NCI-H1694 (cell line): Measurements from ENCODE around the gene POC5.

ENCODE experiments used
- DNase-seq: peaks from one replicate; lab custom pipeline; 2025; lab: John Stamatoyannopoulos, UW

The POC5 gene

GRCh38 chr5:75660678-75661465 lies 56.4 kb downstream of the POC5 start:
- DNase-seq, result no peak

- DNase-seq, result no peak
Observed at GRCh38 chr5:75659791-75660450, 57.3 kb downstream of the POC5 start.

DNA sequence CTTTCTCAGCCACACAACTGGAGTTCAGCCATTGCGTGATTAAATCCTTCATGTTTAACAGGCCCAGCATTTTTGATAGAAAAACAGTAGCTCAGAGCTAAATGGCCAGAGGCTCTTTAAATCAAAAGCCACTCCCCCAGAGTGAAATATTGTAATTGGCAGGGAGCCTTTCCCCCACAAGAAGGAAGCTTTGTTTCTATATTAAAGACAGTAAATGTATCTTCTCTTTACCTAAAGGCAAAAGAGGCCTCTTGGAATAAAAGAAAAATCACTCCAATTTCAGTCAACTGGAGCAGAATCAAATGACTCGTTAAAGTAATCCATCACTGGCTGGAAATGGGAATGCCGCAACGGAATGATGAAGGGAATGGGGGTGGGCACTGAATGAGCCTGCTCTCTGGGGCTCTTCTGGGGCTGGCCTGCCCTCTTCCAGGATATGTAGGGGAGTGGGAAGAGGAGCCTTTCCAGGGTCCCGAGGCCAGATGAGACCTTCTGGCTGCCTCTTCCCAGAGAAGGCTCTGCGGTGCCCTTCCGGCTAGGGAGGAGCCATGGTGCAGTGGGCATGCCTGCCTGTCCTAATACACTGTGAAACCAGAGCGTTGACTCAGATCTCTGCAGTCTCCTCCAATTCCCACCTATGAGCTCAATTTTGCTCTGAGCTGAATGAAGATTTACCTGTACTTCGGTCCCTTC lies 60.8 kb downstream of the POC5 start:
- DNase-seq, result no peak

DNA sequence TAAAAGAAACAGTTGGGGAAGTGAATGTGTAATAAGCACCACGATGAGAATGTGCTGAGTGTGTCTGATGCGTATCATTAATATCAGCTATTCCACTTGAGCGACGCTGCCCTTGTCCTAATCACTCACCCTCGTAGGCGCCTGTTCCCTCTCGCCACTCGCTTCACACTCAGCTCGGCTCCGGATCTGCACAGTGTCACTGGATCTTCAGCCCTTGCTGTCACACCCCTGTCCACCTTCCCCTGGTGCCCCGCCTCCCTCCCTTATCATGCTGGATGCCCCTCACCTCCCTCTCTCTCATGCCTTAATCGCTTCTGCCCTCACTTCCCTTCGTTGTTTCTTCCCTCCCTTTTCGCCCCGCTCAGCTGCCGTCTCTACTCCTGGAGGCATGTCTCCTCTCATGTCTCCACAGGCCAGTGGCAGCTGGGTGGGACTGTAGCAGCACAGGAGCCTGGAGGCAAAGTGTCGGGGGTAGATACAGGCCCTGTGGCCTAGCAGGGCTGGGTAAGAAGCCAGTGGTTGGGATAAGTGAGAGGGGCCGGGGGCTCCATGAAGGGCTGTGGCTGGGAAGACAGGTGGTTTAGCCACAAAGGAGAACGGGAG lies 62.4 kb downstream of the POC5 start:
- no peak for DNase-seq

GRCh38 chr5:75653521-75653920 lies 63.7 kb downstream of the POC5 start:
- no peak for DNase-seq

- no peak for DNase-seq
Observed at GRCh38 chr5:75651575-75652238, 65.5 kb downstream of the POC5 start.

DNA sequence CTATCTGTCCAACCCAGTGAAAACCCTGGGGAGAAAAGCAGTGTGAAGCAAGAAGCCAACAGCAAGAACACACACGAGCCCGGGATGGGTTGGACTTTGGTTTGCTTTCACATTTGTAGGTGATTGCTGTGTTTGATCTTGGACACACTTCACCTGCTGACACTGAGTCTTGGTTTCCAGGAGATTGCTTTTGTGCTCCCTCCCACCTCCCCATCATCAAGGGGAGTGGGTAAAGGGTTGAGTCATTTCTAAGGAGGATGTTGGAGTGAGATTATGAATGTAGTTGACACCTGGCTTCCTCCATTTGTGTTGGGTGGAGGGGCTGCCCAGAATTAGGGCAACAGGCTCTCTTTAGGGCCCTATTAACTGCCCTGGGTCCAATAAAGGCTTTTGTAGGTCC lies 68.5 kb downstream of the POC5 start:
- DNase-seq, result no peak

DNA sequence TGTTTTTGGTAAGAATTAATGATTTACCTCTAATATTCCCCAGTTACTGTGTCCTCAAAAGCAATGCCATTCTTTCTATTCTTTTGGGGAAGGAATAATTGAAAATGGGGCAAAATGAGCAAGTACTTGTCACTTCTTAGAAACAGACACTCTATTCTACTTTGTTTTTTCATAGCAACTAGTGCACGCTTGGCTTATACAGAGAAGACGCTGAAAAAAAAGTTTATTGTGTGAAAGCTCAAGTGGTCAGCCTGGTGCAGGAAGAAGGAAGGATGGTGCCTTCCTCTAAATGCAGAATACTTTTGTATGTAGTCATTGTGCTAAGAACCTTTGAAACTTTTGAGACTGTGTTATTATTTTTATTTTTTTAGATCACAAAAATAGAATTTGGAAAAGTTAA lies 76.4 kb downstream of the POC5 start:
- DNase-seq, result no peak

DNA sequence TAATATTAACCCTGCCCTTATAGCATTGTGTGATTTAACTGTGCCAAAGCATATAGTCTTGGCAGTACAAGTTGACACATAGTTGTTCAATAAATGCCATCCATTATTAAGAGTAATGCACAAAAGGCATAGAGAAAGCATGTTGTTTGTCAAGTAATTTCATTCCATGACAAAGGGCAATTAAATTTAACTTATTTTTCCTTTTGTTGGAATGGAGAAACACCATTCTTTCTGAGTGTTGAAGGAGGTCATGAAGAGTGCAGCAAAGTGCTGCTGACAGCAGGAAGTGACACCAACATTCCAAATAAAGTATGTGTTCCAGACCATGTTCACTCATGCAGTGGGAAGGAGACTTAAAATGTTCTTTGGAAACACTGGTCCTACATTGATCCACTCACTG lies 76.8 kb downstream of the POC5 start:
- DNase-seq, result no peak

DNA sequence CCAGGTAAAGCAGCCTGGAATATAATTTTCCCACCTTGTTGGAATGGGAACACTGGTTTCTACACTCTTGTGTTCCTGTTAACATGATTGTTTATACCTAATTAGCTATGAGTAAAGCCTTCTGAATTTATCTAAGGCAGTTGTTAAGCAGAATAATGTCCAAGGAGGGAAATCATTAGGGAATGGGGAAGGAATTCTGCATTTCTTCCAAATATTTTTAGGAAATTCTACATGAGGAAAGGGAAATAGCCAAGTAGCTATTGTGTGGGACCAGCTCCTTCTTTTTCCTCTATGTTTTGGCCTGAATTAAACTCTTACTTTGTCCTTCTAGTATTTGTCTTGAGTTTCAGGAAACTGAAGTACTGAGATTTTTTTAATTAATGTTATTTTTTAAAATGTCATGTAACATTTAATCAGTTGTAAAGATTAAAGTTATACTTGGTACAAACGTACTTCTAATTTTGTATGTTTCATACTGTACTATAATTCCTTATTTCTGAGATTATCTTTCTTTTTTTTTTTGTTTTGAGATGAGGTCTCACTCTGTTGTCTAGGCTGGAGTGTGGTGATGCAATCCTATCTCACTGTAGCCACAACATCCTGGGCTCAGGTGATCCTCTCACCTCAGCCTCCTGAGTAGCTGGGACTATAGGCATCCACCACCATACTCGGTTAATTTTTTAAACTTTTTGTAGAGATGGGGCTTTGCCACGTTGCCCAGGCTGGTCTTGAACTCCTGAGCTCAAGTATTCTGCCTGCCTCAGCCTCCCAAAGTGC lies 77.5 kb downstream of the POC5 start:
- no peak for DNase-seq

DNA sequence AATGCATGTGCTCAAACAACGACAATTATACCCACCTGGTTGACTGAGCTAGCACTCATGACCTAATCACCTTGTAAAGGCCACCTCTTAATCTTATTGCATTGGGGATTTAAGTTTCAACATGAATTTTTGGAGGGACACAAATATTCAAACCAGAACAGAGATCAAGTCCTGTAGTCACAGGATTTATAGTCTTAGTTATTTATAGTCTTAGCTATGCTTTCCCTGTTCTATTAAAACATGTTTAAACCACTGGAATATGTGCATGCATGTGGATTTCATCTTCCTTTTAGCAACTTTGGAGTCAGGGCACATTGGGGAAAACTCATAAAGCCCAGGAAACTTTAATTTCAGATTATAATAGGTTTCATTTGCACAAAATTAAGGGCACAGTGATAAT lies 79.3 kb downstream of the POC5 start:
- DNase-seq, result no peak

GRCh38 chr5:75632321-75632720 lies 84.9 kb downstream of the POC5 start:
- DNase-seq, result no peak

GRCh38 chr5:75630875-75631274 lies 86.4 kb downstream of the POC5 start:
- no peak for DNase-seq

DNA sequence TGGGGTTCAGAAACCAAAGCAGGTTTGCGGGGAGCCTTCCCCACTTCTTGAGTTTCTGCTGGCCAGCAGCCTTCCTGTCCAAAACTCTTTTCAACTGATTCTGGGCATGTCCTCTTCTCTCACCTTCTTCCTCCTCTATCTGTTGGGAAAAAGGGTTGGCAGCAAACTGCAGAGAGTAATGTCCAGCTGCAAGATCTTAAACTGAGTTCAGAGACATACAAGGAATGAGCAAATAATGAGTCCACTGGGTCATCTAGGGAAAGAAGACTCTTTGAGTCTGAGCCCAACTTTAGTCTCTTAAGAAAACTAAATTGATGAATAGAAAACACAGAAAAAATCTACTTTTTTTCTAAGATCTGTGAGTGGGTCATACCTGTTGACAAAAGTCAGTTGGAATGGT lies 89.4 kb downstream of the POC5 start:
- DNase-seq, result no peak

- DNase-seq, result no peak
Observed at GRCh38 chr5:75626959-75627358, 90.3 kb downstream of the POC5 start.
